Lung (tissue), 12 donors: ENCODE data around the gene FAT1. TPM values are rescaled to one million over a fixed set of nuclear protein-coding genes. Genes with fewer than 3 reads are reported as not detected.

Experiments used
- ATAC-seq: fragments of 200-7000 bp; cut with Tn5 transposase; one replicate; pipeline ENCODE4 v1.9.1; 2020; ENCODE audit warnings: moderate number of reproducible peaks; ENCODE audit not compliant: insufficient read depth, low FRiP score
- DNase-seq, 3 donors: peaks; one replicate each; pipeline ENCODE4 v3.0.0-alpha.2; 2013 to 2017
- H3K27ac ChIP-seq, 2 donors: one replicate each; pipeline ENCODE4 v1.5.1; 2013; ENCODE audit warnings: mild to moderate bottlenecking in 2 of 2, moderate library complexity in 2 of 2, control low read depth in 1 of 2, inconsistent platforms in 1 of 2, low read depth in 1 of 2, low read length in 1 of 2
- H3K27me3 ChIP-seq, 3 donors: one replicate each; pipeline ENCODE4 v1.5.1; 2013; ENCODE audit warnings: low read length in 2 of 3; ENCODE audit not compliant: control insufficient read depth in 3 of 3, insufficient read depth in 3 of 3
- H3K36me3 ChIP-seq, 4 donors: one replicate each; pipeline ENCODE4 v1.5.1; 2013; ENCODE audit warnings: low read length in 4 of 4, mild to moderate bottlenecking in 1 of 4, moderate library complexity in 1 of 4; ENCODE audit not compliant: control insufficient read depth in 4 of 4, insufficient read depth in 4 of 4
- H3K4me1 ChIP-seq, 5 donors: one replicate each; pipeline ENCODE4 v1.5.1; 2013; ENCODE audit warnings: low read length in 5 of 5, mild to moderate bottlenecking in 2 of 5, moderate library complexity in 1 of 5; ENCODE audit not compliant: control insufficient read depth in 5 of 5, insufficient read depth in 5 of 5
- H3K4me3 ChIP-seq: one replicate; pipeline ENCODE4 v1.5.1; 2013; ENCODE audit warnings: mild to moderate bottlenecking, control low read depth, moderate library complexity
- H3K9ac ChIP-seq, 2 donors: one replicate each; pipeline ENCODE4 v1.5.1; 2013; ENCODE audit warnings: low read length in 2 of 2, control low read depth in 1 of 2; ENCODE audit not compliant: insufficient read depth in 1 of 2
- H3K9me3 ChIP-seq, 4 donors: one replicate each; pipeline ENCODE4 v1.5.1; 2013; ENCODE audit warnings: low read length in 3 of 4, mild to moderate bottlenecking in 1 of 4, moderate library complexity in 1 of 4; ENCODE audit not compliant: control insufficient read depth in 4 of 4, insufficient read depth in 3 of 4
- WGBS, 2 donors: extraction: QIAGEN DNeasy Blood & Tissue Kit; methylation state at CpG; one replicate each; pipeline ENCODE4 v1.1.7; 2013; 5-methylcytosine and 5-hydroxymethylcytosine counted together
- polyA plus RNA-seq, 2 donors: library from polyadenylated mRNA; stranded (reverse); fragments of 200-250 nt; gene quantifications; one replicate each; pipeline ENCODE4 v1.2.1, GENCODE V29; 2013
- total RNA-seq, 2 donors: library from RNA; depleted of rRNA in 1 of 2; stranded (reverse); fragments of >200 nt in 1 of 2; gene quantifications; one replicate each; pipeline ENCODE4 v1.2.1, GENCODE V29; 2014 to 2021
- TF ChIP-seq, protein P1 (sequence below): IDR thresholded peaks from 2 replicates; pipeline ENCODE4 v1.5.1; 2012; ENCODE audit warnings: mild to moderate bottlenecking; ENCODE audit errors: control extremely low read depth, extremely low read depth
- donor health status: control.
- donor health status: control.
- donor health status: Bipolar disorder and iron deficiency.
- donor health status: healthy.
- donor health status: DM: yes; HTN: yes; CAD: no.

The FAT1 gene
- total and polyA plus RNA-seq, 4 donors, result 19.4 to 318 (median 72.3) TPM

DNA sequence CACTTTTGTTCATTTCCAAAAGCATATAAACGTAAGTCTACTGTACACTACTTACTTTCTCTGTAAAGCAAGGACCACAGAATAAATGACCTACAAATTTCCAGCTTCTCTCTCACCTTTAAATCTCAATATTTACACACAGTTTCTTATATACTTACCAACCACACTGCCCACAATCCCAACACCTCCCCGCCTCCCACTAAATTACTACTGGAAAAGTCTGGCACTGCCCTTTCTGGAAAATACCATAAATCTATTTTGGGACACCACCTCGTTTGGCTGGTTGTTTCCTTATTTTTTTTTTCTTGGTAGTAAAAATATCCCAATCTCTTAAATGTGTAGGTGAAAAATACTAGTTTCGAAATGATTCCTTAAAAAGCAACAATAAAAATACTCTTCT is 19.6 kb downstream of the FAT1 start:
- 52 to 66% methylated on average over 4 of the region's 4 CpGs for WGBS, 2 donors
- H3K27ac ChIP-seq, result peak overlapping the region in 1 of 2 donors; percentile 48
- no peak overlapping the region for H3K9ac ChIP-seq
- no peak overlapping the region for H3K4me3 ChIP-seq
- no peak for ATAC-seq
- peaks cover 8 to 49% (median 33%) of the 10 kb centered on the region in 5 donors for H3K4me1 ChIP-seq
- no peak for DNase-seq
- TF ChIP-seq, protein P1, sequence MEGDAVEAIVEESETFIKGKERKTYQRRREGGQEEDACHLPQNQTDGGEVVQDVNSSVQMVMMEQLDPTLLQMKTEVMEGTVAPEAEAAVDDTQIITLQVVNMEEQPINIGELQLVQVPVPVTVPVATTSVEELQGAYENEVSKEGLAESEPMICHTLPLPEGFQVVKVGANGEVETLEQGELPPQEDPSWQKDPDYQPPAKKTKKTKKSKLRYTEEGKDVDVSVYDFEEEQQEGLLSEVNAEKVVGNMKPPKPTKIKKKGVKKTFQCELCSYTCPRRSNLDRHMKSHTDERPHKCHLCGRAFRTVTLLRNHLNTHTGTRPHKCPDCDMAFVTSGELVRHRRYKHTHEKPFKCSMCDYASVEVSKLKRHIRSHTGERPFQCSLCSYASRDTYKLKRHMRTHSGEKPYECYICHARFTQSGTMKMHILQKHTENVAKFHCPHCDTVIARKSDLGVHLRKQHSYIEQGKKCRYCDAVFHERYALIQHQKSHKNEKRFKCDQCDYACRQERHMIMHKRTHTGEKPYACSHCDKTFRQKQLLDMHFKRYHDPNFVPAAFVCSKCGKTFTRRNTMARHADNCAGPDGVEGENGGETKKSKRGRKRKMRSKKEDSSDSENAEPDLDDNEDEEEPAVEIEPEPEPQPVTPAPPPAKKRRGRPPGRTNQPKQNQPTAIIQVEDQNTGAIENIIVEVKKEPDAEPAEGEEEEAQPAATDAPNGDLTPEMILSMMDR, result no peak
- H3K36me3 ChIP-seq, result peaks cover 0 to 39% (median 23%) of the 10 kb centered on the region in 4 donors
- H3K27me3 ChIP-seq, result no peaks in the 10 kb centered on the region
- H3K9me3 ChIP-seq, result peaks cover 0 to 4% (median 0%) of the 10 kb centered on the region in 4 donors

DNA sequence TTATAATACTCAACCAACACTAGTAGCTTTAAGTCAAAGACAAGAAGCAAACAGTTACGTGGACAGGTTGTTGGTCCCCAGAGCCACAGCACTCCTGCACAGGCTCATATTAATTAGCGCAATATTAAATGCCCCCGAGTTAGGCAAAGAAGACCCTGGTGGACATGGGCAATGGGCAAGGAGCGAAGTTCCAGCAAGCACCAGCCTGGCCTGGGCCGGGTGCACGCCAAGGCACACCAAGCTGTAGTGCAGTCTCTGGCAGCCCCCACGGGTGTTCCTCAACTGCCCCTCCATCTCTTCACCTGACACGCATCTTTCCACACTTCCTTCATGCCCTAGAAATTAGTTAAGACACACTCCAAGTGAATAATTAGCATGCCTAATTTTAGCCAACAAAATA is 20.1 kb downstream of the FAT1 start:
- Histone ChIP-seq H3K27me3 (no peaks in the 10 kb centered on the region), H3K9ac (no peak overlapping the region), H3K9me3 (peaks cover 0 to 2% (median 0%) of the 10 kb centered on the region in 4 donors), H3K4me3 (no peak overlapping the region), H3K27ac (no peak overlapping the region), H3K36me3 (peaks cover 0 to 33% (median 18%) of the 10 kb centered on the region in 4 donors), H3K4me1 (peaks cover 8 to 50% (median 33%) of the 10 kb centered on the region in 5 donors)
- no peak for DNase-seq
- 88 to 93% methylated on average over 8 of the region's 8 CpGs for WGBS, 2 donors
- TF ChIP-seq, protein P1, result no peak
- no peak for ATAC-seq

DNA sequence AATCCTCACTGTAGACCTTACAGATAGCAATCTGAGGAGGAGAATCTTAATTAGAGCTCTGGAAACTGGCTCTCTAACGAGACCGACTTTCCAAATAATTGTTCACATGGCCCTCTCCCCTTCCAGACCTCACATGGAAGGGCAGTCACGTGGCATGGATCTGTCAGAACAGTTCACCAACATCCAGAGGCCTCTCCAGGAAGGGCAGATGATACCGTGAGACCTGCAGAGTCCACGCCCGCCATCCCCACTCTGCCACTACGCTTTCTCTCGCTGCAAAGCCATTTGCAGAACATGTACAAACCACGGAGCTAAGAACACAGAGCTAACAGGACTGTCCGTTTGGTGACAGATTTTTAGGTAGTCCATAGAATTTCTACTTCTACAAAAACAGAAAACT is 20.7 kb downstream of the FAT1 start:
- H3K4me3 ChIP-seq, result no peak overlapping the region
- WGBS, 2 donors, result 88 to 90% methylated on average over 10 of the region's 10 CpGs
- H3K27ac ChIP-seq, result no peak overlapping the region
- peaks cover 0 to 28% (median 16%) of the 10 kb centered on the region in 4 donors for H3K36me3 ChIP-seq
- H3K27me3 ChIP-seq, result no peaks in the 10 kb centered on the region
- H3K9me3 ChIP-seq, result peaks cover 0 to 2% (median 0%) of the 10 kb centered on the region in 4 donors
- TF ChIP-seq, protein P1, result no peak
- ATAC-seq, result no peak
- peaks cover 8 to 50% (median 33%) of the 10 kb centered on the region in 5 donors for H3K4me1 ChIP-seq
- no peak overlapping the region for H3K9ac ChIP-seq
- no peak for DNase-seq

DNA sequence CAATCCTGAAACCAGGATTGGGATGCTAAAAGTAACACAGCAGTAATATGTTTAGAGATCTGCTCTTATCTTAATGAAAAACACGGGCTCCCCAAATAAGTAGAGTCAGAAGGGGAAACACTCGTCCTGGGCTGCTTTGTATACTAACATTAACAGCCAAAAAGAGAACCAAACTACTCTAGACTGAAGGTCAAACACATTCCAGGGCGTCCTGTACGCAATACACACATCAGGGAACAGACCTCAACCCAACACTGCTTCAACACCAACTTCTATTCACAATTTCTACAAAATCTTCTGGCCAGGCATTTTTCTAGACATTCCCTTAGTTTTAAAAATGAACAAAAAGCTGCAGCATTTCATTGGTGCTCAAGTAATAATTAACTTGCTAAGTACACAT is 21.4 kb downstream of the FAT1 start:
- DNase-seq (peak in 2 of 3 donors; percentile 39 to 40), ATAC-seq (no peak)
- WGBS, 2 donors, result 55 to 60% methylated on average over 4 of the region's 4 CpGs
- H3K27me3 ChIP-seq, result no peaks in the 10 kb centered on the region
- TF ChIP-seq, protein P1, result no peak
- H3K4me1 ChIP-seq, result peaks cover 4 to 50% (median 33%) of the 10 kb centered on the region in 5 donors
- no peak overlapping the region for H3K9ac ChIP-seq
- H3K36me3 ChIP-seq, result peaks cover 0 to 24% (median 13%) of the 10 kb centered on the region in 4 donors
- no peak overlapping the region for H3K4me3 ChIP-seq
- peaks cover 0 to 2% (median 0%) of the 10 kb centered on the region in 4 donors for H3K9me3 ChIP-seq
- H3K27ac ChIP-seq, result peak overlapping the region in 1 of 2 donors; percentile 31
